Lower leg skin (tissue), 3 donors: ENCODE data around the gene CPXM1.

Experiments used
- CTCF ChIP-seq, 3 donors: fragments of 450-650 bp; IDR thresholded peaks; one replicate each; pipeline ENCODE4 v1.5.1; 2016; ENCODE audit warnings: antibody characterized with exemption in 3 of 3, mild to moderate bottlenecking in 3 of 3, moderate library complexity in 2 of 3
- POLR2A ChIP-seq, 2 donors: fragments of 450-650 bp; IDR thresholded peaks; one replicate each; pipeline ENCODE4 v1.6.1; 2016 to 2017; ENCODE audit warnings: antibody characterized with exemption in 2 of 2, mild to moderate bottlenecking in 1 of 2, moderate library complexity in 1 of 2

GRCh38 chr20:2797136-2797983, 3.1 kb downstream of the CPXM1 start:
- no peak for TF ChIP-seq CTCF (IDR thresholded peaks at IDR 0.05)
- TF ChIP-seq POLR2A (IDR thresholded peaks at IDR 0.05): no peak
